LNCaP clone FGC (cell line): ENCODE results near the gene SP2.

ENCODE experiments used
- DNase-seq: peaks from one replicate; pipeline ENCODE4 v3.0.0-alpha.2; 2011; ENCODE audit warnings: low read depth
- H3K4me3 ChIP-seq: 2 replicates; pipeline ENCODE4 v1.5.1; 2011; ENCODE audit warnings: mild to moderate bottlenecking, low read depth, low read length, control low read depth
- TF ChIP-seq, protein P1 (sequence below): IDR thresholded peaks from 2 replicates; pipeline ENCODE4 v1.5.1; 2012; ENCODE audit warnings: mild to moderate bottlenecking; ENCODE audit not compliant: control insufficient read depth, insufficient read depth; ENCODE audit errors: extremely low read depth

SP2 gene

GRCh38 chr17:47862621-47863440 lies 33.2 kb upstream of the SP2 start:
- no peak overlapping the region for H3K4me3 ChIP-seq
- TF ChIP-seq, protein P1, sequence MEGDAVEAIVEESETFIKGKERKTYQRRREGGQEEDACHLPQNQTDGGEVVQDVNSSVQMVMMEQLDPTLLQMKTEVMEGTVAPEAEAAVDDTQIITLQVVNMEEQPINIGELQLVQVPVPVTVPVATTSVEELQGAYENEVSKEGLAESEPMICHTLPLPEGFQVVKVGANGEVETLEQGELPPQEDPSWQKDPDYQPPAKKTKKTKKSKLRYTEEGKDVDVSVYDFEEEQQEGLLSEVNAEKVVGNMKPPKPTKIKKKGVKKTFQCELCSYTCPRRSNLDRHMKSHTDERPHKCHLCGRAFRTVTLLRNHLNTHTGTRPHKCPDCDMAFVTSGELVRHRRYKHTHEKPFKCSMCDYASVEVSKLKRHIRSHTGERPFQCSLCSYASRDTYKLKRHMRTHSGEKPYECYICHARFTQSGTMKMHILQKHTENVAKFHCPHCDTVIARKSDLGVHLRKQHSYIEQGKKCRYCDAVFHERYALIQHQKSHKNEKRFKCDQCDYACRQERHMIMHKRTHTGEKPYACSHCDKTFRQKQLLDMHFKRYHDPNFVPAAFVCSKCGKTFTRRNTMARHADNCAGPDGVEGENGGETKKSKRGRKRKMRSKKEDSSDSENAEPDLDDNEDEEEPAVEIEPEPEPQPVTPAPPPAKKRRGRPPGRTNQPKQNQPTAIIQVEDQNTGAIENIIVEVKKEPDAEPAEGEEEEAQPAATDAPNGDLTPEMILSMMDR: no peak
- DNase-seq: no peak

DNA sequence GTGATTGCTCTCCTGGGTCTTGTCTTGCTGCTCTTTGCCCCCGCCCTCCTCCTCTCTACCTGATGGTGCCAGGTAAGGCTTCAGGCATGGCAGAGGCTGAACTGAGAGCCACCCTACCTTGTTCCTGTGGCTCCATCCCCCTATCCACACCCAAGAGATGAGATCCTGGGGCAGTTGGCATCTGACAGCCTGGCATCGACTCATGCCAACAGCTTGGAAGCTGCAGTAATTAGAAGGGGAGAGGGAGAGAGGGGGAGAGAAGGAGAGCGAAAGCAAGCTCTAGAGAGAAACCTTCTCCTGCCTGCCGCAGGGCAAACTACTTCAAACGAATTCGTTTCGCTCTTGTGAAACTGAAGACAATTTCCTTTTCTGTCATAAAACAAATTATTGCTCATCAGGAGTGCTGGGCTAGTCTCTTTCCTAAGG lies 31.2 kb upstream of the SP2 start:
- no peak overlapping the region for H3K4me3 ChIP-seq
- no peak for DNase-seq
- TF ChIP-seq, protein P1: no peak

GRCh38 chr17:47866941-47867340 lies 29.1 kb upstream of the SP2 start:
- no peak overlapping the region for H3K4me3 ChIP-seq
- TF ChIP-seq, protein P1: no peak
- DNase-seq: no peak

- no peak overlapping the region for H3K4me3 ChIP-seq
- no peak for DNase-seq
- TF ChIP-seq, protein P1: no peak
Observed at GRCh38 chr17:47867813-47868533, 28.1 kb upstream of the SP2 start.

DNA sequence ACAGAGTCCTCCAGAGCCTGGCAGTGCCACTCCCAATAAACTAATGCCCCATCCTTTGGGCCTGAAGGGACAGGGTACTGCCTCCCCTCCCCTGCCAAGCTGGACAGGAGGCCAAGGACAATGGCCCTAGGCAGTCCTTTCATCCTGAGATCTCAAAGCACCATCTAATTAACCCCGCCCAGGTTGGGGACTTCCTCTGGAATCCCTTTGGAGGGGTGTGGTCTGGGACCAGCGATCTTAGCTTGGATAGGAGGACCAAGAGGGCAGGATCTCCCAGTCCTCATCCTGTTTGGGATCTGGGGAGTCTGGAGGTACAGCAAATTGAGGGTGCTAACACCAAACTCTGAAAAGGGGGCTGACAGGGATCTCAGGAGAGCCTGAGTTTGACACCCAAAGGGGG lies 26.9 kb upstream of the SP2 start:
- H3K4me3 ChIP-seq: no peak overlapping the region
- no peak for DNase-seq
- TF ChIP-seq, protein P1: no peak

DNA sequence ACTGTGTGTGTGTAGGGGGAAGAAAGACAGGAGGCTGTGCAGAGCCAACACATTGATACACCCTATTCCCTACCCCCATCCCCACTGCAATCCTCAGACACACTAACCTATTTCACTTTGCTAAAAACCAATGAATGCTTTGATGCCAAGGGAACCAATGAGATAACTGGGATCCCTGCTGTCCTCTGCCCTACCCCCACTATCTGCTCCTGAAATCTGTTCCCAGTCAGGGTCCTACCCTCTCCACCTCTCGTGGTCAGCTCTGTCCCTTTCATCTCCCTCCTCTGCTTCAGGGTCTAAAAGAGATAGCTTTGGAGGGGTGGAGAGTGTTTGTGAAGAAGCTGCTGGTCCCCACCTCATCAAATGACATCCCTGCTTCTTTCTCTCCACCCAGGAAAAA lies 26.0 kb upstream of the SP2 start:
- no peak overlapping the region for H3K4me3 ChIP-seq
- TF ChIP-seq, protein P1: no peak
- no peak for DNase-seq
